MCF 10A (cell line): Measurements from ENCODE around the gene PAXX. TPM values are rescaled to one million over a fixed set of nuclear protein-coding genes. Genes with fewer than 3 reads are reported as not detected.

Source experiments
- BruUV-seq: library from RNA; stranded (reverse); fragments of 400-500 nt; replicated peaks from 2 replicates; lab custom pipeline; 2021; lab: Mats Ljungman, UMichigan
- CTCF ChIA-PET: fragments of 300-600 bp; sonication (Branson Sonifier 250); formaldehyde crosslinking; extraction: SDS; loops from one replicate; lab custom pipeline; 2021; ENCODE audit warnings: antibody characterized with exemption, inconsistent platforms; lab: Yijun Ruan, JAX
- POLR2A ChIA-PET: fragments of 300-600, 350-650 bp; sonication (Branson Sonifier 250); formaldehyde crosslinking; extraction: SDS; loops from one replicate; lab custom pipeline; 2020; ENCODE audit warnings: antibody characterized with exemption, inconsistent platforms; lab: Yijun Ruan, JAX
- DNase-seq: peaks from one replicate; pipeline ENCODE4 v3.0.0-alpha.2; 2018; ENCODE audit not compliant: unreplicated experiment
- H3K27ac Mint-ChIP-seq: one replicate; pipeline ENCODE4 v1.8.0; 2022; ENCODE audit warnings: mild to moderate bottlenecking, low read depth, mixed read lengths; ENCODE audit not compliant: unreplicated experiment
- H3K27me3 Mint-ChIP-seq: one replicate; pipeline ENCODE4 v1.8.0; 2022; ENCODE audit warnings: mixed read lengths; ENCODE audit not compliant: insufficient read depth, unreplicated experiment
- H3K36me3 Mint-ChIP-seq: one replicate; pipeline ENCODE4 v1.8.0; 2022; ENCODE audit warnings: mild to moderate bottlenecking, moderate library complexity, mixed read lengths; ENCODE audit not compliant: insufficient read depth, unreplicated experiment
- H3K4me1 Mint-ChIP-seq: one replicate; pipeline ENCODE4 v1.8.0; 2022; ENCODE audit warnings: mixed read lengths; ENCODE audit not compliant: insufficient read depth, unreplicated experiment
- H3K4me3 Mint-ChIP-seq: one replicate; pipeline ENCODE4 v1.8.0; 2022; ENCODE audit warnings: mild to moderate bottlenecking, moderate library complexity, mixed read lengths; ENCODE audit not compliant: unreplicated experiment
- H3K9me3 Mint-ChIP-seq: one replicate; pipeline ENCODE4 v1.8.0; 2022; ENCODE audit warnings: mixed read lengths; ENCODE audit not compliant: unreplicated experiment
- CTCF ChIP-seq: fragments of 200-600 bp; IDR thresholded peaks from one replicate; pipeline ENCODE4 v1.8.0; 2022; ENCODE audit warnings: antibody characterized with exemption, mild to moderate bottlenecking; ENCODE audit not compliant: unreplicated experiment
- intact Hi-C: fragments of 100-400 bp; cut with micrococcal nuclease; formaldehyde crosslinking; loops from 2 replicates; pipeline ENCODE4 v1.14.1; 2022
- total RNA-seq: library from RNA; stranded (reverse); gene quantifications from 2 replicates; pipeline ENCODE4 v1.2.3, GENCODE V29; 2022

Gene PAXX
- total RNA-seq, 1 experiment from 2014 or later: 57.9 TPM

DNA sequence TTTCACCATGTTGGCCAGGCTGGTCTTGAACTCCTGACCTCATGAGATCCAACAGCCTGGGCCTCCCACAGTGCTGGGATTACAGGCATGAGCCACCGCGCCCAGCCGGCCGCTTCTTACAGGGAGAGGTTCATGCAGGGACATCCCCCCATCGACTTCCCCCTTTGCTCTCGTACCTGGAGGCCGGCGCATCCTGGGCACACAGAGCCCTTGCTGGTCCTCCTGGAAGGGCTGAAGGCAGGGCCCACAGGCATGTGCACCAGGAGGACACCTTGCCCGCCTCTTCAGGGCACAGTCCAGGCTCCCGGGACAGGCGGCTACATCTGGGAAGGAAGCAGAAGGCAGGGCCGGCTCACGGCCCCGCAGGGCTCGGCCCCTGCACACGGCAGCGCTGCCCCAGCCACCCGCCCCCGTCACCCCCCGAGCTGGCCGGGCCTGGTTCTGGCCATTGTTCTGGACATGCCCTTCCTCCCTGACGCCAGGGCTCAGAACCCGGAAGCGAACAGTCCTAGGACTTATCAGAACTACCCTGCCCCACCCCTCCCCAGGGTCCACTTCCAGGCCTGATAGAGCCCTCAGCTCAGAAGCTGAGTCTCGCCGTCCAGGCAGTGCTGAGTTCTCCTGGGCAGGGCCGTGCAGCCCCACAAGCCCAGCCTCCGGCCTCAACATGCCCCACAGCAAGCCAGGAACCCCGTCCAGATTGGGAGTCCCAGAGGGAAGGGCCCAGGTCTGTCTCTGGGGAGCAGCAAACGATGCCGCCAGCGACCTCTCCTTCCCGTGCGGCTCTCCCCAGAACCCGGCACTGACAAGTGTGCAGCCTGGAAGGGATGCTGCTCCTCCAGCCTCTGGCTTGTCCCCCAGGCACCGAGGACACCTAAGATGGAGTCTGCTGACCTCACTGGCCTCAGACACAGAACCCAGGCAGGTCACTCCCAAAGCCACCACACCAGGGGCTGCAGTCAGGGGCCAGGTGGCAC is 50.8 kb downstream of the PAXX start:
- DNase-seq: no peak
- H3K4me3 Mint-ChIP-seq: no peak overlapping the region
- H3K9me3 Mint-ChIP-seq: no peaks in the 10 kb centered on the region
- no peak overlapping the region for H3K27ac Mint-ChIP-seq
- no peaks in the 10 kb centered on the region for H3K27me3 Mint-ChIP-seq
- no peaks in the 10 kb centered on the region for H3K4me1 Mint-ChIP-seq
- no peak for TF ChIP-seq CTCF
- POLR2A ChIA-PET: interaction anchor here (1.5 kb wide), 1 partner anchor 14 kb away, joined by 3 read pairs; no protein-coding TSS in a partner anchor
- BruUV-seq: no TSS peak
- H3K36me3 Mint-ChIP-seq: peaks cover 12% of the 10 kb centered on the region
- intact Hi-C loops: loop anchor here (10.0 kb wide), 1 partner anchor 182 kb away; the partner anchor contains the start of genes CYSRT1, RNF208 and RNF224
- CTCF ChIA-PET: interaction anchor here (0.6 to 2.4 kb wide), 4 partner anchors 25 to 511 kb away, joined by 3 to 11 read pairs (median 4); no protein-coding TSS in a partner anchor

Other genes starting within 250 kb of the PAXX start
- gene LCN10, start 249.5 kb upstream of the PAXX start, total RNA-seq: not detected in 2 replicates
- gene LCN6, start 243.9 kb upstream of the PAXX start, total RNA-seq: not detected in 2 replicates
- not detected in 2 replicates for gene LCN8, start 234.2 kb upstream of the PAXX start, total RNA-seq
- gene LCN15, start 227.9 kb upstream of the PAXX start, total RNA-seq: not detected in 2 replicates
- 56.0 and 70.4 TPM in 2 replicates for gene TMEM141, start 201.1 kb upstream of the PAXX start, total RNA-seq
- gene CCDC183, start 196.1 kb upstream of the PAXX start, total RNA-seq: 0.26 and 1.3 TPM in 2 replicates
- 77.8 and 84.2 TPM in 2 replicates for gene RABL6, start 184.5 kb upstream of the PAXX start, total RNA-seq
- 5.6 and 5.7 TPM in 2 replicates for gene AJM1, start 149.9 kb upstream of the PAXX start, total RNA-seq
- gene PHPT1, start 143.0 kb upstream of the PAXX start, total RNA-seq: 173 and 193 TPM in 2 replicates
- gene MAMDC4, start 140.1 kb upstream of the PAXX start, total RNA-seq: 11.8 and 14.1 TPM in 2 replicates
- gene EDF1, start 126.1 kb upstream of the PAXX start, total RNA-seq: 480 and 581 TPM in 2 replicates
- gene TRAF2, start 105.9 kb upstream of the PAXX start, total RNA-seq: 10.7 and 14.1 TPM in 2 replicates
- 88.8 and 100 TPM in 2 replicates for gene FBXW5, start 47.7 kb upstream of the PAXX start, total RNA-seq
- gene C8G, start 47.2 kb upstream of the PAXX start, total RNA-seq: 1.0 and 1.1 TPM in 2 replicates
- 0.86 and 1.2 TPM in 2 replicates for gene LCN12, start 40.1 kb upstream of the PAXX start, total RNA-seq
- 1.1 and 1.8 TPM in 2 replicates for gene PTGDS, start 14.9 kb upstream of the PAXX start, total RNA-seq
- gene LCNL1, start 9.4 kb upstream of the PAXX start, total RNA-seq: not detected in 2 replicates
- 1.2 and 4.2 TPM in 2 replicates for gene CLIC3, start 4.1 kb downstream of the PAXX start, total RNA-seq
- gene ABCA2, start 35.8 kb downstream of the PAXX start, total RNA-seq: 20.0 and 21.7 TPM in 2 replicates
- 0.12 TPM in 1 of 2 replicates, not detected in the other for gene FUT7, start 39.7 kb downstream of the PAXX start, total RNA-seq
- gene NPDC1, start 53.8 kb downstream of the PAXX start, total RNA-seq: 161 and 171 TPM in 2 replicates
- gene ENTPD2, start 61.6 kb downstream of the PAXX start, total RNA-seq: 13.4 and 31.5 TPM in 2 replicates
- gene SAPCD2, start 78.1 kb downstream of the PAXX start, total RNA-seq: 5.7 and 15.7 TPM in 2 replicates
- gene UAP1L1, start 85.1 kb downstream of the PAXX start, total RNA-seq: 1.0 and 3.7 TPM in 2 replicates
- 46.5 and 49.1 TPM in 2 replicates for gene MAN1B1, start 94.6 kb downstream of the PAXX start, total RNA-seq
- gene DPP7, start 122.3 kb downstream of the PAXX start, total RNA-seq: 139 and 157 TPM in 2 replicates
- 0.61 and 1.4 TPM in 2 replicates for gene GRIN1, start 146.7 kb downstream of the PAXX start, total RNA-seq
- not detected in 2 replicates for gene LRRC26, start 177.6 kb downstream of the PAXX start, total RNA-seq
- gene TMEM210, start 179.6 kb downstream of the PAXX start, total RNA-seq: not detected in 2 replicates
- 42.1 and 43.6 TPM in 2 replicates for gene ANAPC2, start 196.1 kb downstream of the PAXX start, total RNA-seq
- 81.4 and 82.6 TPM in 2 replicates for gene SSNA1, start 196.3 kb downstream of the PAXX start, total RNA-seq
- gene TPRN, start 208.3 kb downstream of the PAXX start, total RNA-seq: 12.6 and 13.4 TPM in 2 replicates
- 31.4 and 35.6 TPM in 2 replicates for gene TMEM203, start 213.2 kb downstream of the PAXX start, total RNA-seq
- gene NDOR1, start 213.3 kb downstream of the PAXX start, total RNA-seq: 16.6 and 18.0 TPM in 2 replicates
- gene RNF208, start 229.8 kb downstream of the PAXX start, total RNA-seq: 2.5 and 3.1 TPM in 2 replicates
- 1.4 and 1.8 TPM in 2 replicates for gene CYSRT1, start 232.8 kb downstream of the PAXX start, total RNA-seq
- 0.16 and 0.44 TPM in 2 replicates for gene RNF224, start 235.1 kb downstream of the PAXX start, total RNA-seq
- not detected in 2 replicates for gene SLC34A3, start 238.5 kb downstream of the PAXX start, total RNA-seq
- 171 and 180 TPM in 2 replicates for gene TUBB4B, start 248.9 kb downstream of the PAXX start, total RNA-seq